ENCODE results near the gene CDKN2AIP. TPM values are rescaled to one million over a fixed set of nuclear protein-coding genes. Genes with fewer than 3 reads are reported as not detected.

CDKN2AIP gene
- total RNA-seq, 1 experiment from 2014 or later, result 6.4 TPM

GRCh38 chr4:183443655-183444213, 702 bp upstream of the CDKN2AIP start:
- no peak for DNase-seq (ENCODE audit: low read depth, low spot score)
- Histone ChIP-seq H3K4me3 (replicated peaks in 1 of 2; ENCODE audit: low read depth in 1 of 2, low read length in 2 of 2) (peak overlapping the region; percentile 59 to 77), H3K9me3 (ENCODE audit: control insufficient read depth in 1 of 2, insufficient read depth in 1 of 2, low read depth in 1 of 2, low read length in 2 of 2) (no peaks in the 10 kb centered on the region), H3K36me3 (ENCODE audit: control insufficient read depth in 1 of 2, insufficient read depth in 2 of 2, low read length in 2 of 2) (peaks cover 9 to 11% of the 10 kb centered on the region in 2 experiments; a peak in 2 of 4 replicates), H4K20me1 (ENCODE audit: insufficient read depth) (no peaks in the 10 kb centered on the region), H3K27me3 (ENCODE audit: insufficient read depth, low read length) (no peaks in the 10 kb centered on the region), H3K9me2 (ENCODE audit: insufficient read depth) (no peaks in the 10 kb centered on the region), H2AFZ (ENCODE audit: low read depth, low read length, poor library complexity, severe bottlenecking) (no peak overlapping the region), H3K27ac (ENCODE audit: low read depth, low read length) (peak overlapping the region; percentile 95), H3K79me2 (ENCODE audit: insufficient read depth, low read length) (peaks cover 28% of the 10 kb centered on the region), H3K4me1 (ENCODE audit: control insufficient read depth in 1 of 2, insufficient read depth in 2 of 2, low read length in 2 of 2) (peaks cover 2 to 13% of the 10 kb centered on the region in 2 experiments), H3K9ac (ENCODE audit: low read length) (peak overlapping the region; percentile 77), H3K4me2 (ENCODE audit: low read length) (peak overlapping the region; percentile 79)
- POLR2A ChIA-PET, result no interaction called here
- TF ChIP-seq EZH2 (IDR thresholded peaks at IDR 0.05) (no peak), POLR2AphosphoS5 (IDR thresholded peaks at IDR 0.05; ENCODE audit: low read depth, low read length) (no peak), MAX (IDR thresholded peaks at IDR 0.05) (peak; percentile 38; the same call in 1 of the 2 replicates)
- RAD21 ChIA-PET (ENCODE audit: low non-redundant PET in 1 of 2, low total read pairs in 2 of 2, uncharacterized antibody in 2 of 2, unreplicated experiment in 2 of 2), result no interaction called here
- intact Hi-C loops (cut with micrococcal nuclease), result no loop called here
- CTCF ChIA-PET, result no interaction called here
- no peak; the same call in 1 of the 2 replicates for ATAC-seq
- no TSS peak for BruUV-seq (replicated peaks)

GRCh38 chr4:183445097-183445428, 627 bp downstream of the CDKN2AIP start:
- intact Hi-C loops (cut with micrococcal nuclease), result no loop called here
- TF ChIP-seq TCF7L2 (IDR thresholded peaks at IDR 0.05; ENCODE audit: borderline replicate concordance, extremely low read depth, insufficient read depth, insufficient read length) (no peak), POLR2AphosphoS5 (IDR thresholded peaks at IDR 0.05; ENCODE audit: low read depth, low read length) (no peak), ZBTB33 (IDR thresholded peaks at IDR 0.05; ENCODE audit: extremely low read depth, insufficient replicate concordance, low read length) (no peak), ZFX (IDR thresholded peaks at IDR 0.05) (no peak), YY1 (IDR thresholded peaks at IDR 0.05; ENCODE audit: extremely low read depth, insufficient replicate concordance, low read depth, low read length) (no peak), ZNF274 (IDR thresholded peaks at IDR 0.05; ENCODE audit: low read depth, low read length) (no peak), SP1 (IDR thresholded peaks at IDR 0.05; ENCODE audit: low read depth) (no peak), REST (IDR thresholded peaks at IDR 0.05; ENCODE audit: low read depth) (no peak), SRF (IDR thresholded peaks at IDR 0.05; ENCODE audit: low read depth) (no peak), SIN3A (IDR thresholded peaks at IDR 0.05; ENCODE audit: low read depth) (no peak), MAX (IDR thresholded peaks at IDR 0.05) (no peak), EZH2phosphoT487 (IDR thresholded peaks at IDR 0.05; ENCODE audit: borderline replicate concordance) (no peak)

More at GRCh38 chr4:183445097-183445428, 627 bp downstream of the CDKN2AIP start:
- peaks cover 11 to 12% of the 10 kb centered on the region in 2 experiments; a peak in 3 of 4 replicates for H3K36me3 ChIP-seq (ENCODE audit: control insufficient read depth in 1 of 2, insufficient read depth in 2 of 2, low read length in 2 of 2)
- no peak overlapping the region for H2AFZ ChIP-seq (ENCODE audit: low read depth, low read length, poor library complexity, severe bottlenecking)
- ChIA-PET RAD21 (ENCODE audit: low non-redundant PET in 1 of 2, low total read pairs in 2 of 2, uncharacterized antibody in 2 of 2, unreplicated experiment in 2 of 2) (no interaction called here), POLR2A (no interaction called here), CTCF (no interaction called here)
- H3K9ac ChIP-seq (ENCODE audit: low read length), result peak overlapping the region; percentile 77
- H3K27ac ChIP-seq (ENCODE audit: low read depth, low read length), result peak overlapping the region; percentile 95
- DNase-seq (ENCODE audit: low read depth, low spot score) (no peak), ATAC-seq (peak; percentile 7; the same call in 1 of the 2 replicates)
- no peaks in the 10 kb centered on the region for H3K9me2 ChIP-seq (ENCODE audit: insufficient read depth)
- peaks cover 2 to 4% of the 10 kb centered on the region in 2 experiments; a peak in 2 of 4 replicates for H3K4me1 ChIP-seq (ENCODE audit: control insufficient read depth in 1 of 2, insufficient read depth in 2 of 2, low read length in 2 of 2)
- peak overlapping the region; percentile 79 for H3K4me2 ChIP-seq (ENCODE audit: low read length)
- BruUV-seq (replicated peaks), result no TSS peak
- H3K4me3 ChIP-seq (replicated peaks in 1 of 2; ENCODE audit: low read depth in 1 of 2, low read length in 2 of 2), result peak overlapping the region; percentile 69 to 77
- H3K79me2 ChIP-seq (ENCODE audit: insufficient read depth, low read length), result peaks cover 28% of the 10 kb centered on the region
- no peaks in the 10 kb centered on the region for H3K9me3 ChIP-seq (ENCODE audit: control insufficient read depth in 1 of 2, insufficient read depth in 1 of 2, low read depth in 1 of 2, low read length in 2 of 2)
- H4K20me1 ChIP-seq (ENCODE audit: insufficient read depth), result no peaks in the 10 kb centered on the region
- H3K27me3 ChIP-seq (ENCODE audit: insufficient read depth, low read length), result no peaks in the 10 kb centered on the region
